HepG2 (cell line): ENCODE data around the gene FAM219B. TPM values are rescaled to one million over a fixed set of nuclear protein-coding genes. Genes with fewer than 3 reads are reported as not detected.

Experiments used
- ATF7-NPFF ChIP-seq: sonication (generic); formaldehyde crosslinking; IDR thresholded peaks from 2 replicates; pipeline ENCODE4 v1.8.1; 2023; ENCODE audit warnings: mild to moderate bottlenecking, low read depth, missing genetic modification reagents, moderate library complexity
- CENPT ChIP-seq: sonication (generic); formaldehyde crosslinking; IDR thresholded peaks from 2 replicates; pipeline ENCODE4 v1.8.0; 2022; ENCODE audit warnings: low read depth, mild to moderate bottlenecking, moderate library complexity, missing genetic modification reagents
- DR1 ChIP-seq: sonication (generic); formaldehyde crosslinking; IDR thresholded peaks from 2 replicates; pipeline ENCODE4 v1.8.0; 2021; ENCODE audit warnings: mild to moderate bottlenecking, missing genetic modification reagents, inconsistent platforms
- FOXJ3 ChIP-seq: sonication (generic); formaldehyde crosslinking; IDR thresholded peaks from 2 replicates; pipeline ENCODE4 v1.4.0; 2020; ENCODE audit warnings: missing genetic modification reagents, mild to moderate bottlenecking, borderline replicate concordance
- JUNB ChIP-seq: sonication (generic); formaldehyde crosslinking; IDR thresholded peaks from 2 replicates; pipeline ENCODE4 v1.8.0; 2022; ENCODE audit warnings: missing genetic modification reagents, mild to moderate bottlenecking, borderline replicate concordance
- KDM5A ChIP-seq: fragments of 200-600 bp; sonication (generic); IDR thresholded peaks from 2 replicates; pipeline ENCODE4 v1.7.0; 2018; ENCODE audit warnings: antibody characterized with exemption, mild to moderate bottlenecking, low read length, borderline replicate concordance
- MAFG ChIP-seq: sonication (generic); formaldehyde crosslinking; IDR thresholded peaks from 2 replicates; pipeline ENCODE4 v1.5.1; 2020; ENCODE audit warnings: mild to moderate bottlenecking, missing genetic modification reagents
- NFIB ChIP-seq: sonication (generic); formaldehyde crosslinking; IDR thresholded peaks from 2 replicates; pipeline ENCODE4 v1.9.0; 2021; ENCODE audit warnings: missing genetic modification reagents, mild to moderate bottlenecking, borderline replicate concordance
- NFRKB ChIP-seq: fragments of 450-650 bp; IDR thresholded peaks from 2 replicates; pipeline ENCODE4 v1.6.1; 2017
- PCBP2 ChIP-seq: fragments of 200-400 bp; formaldehyde crosslinking; optimal IDR thresholded peaks from 2 replicates; pipeline ENCODE3; 2018; ENCODE audit warnings: low read length, low read depth; ENCODE audit not compliant: poor library complexity, severe bottlenecking
- TAF1 ChIP-seq: sonication (generic); formaldehyde crosslinking; IDR thresholded peaks from 2 replicates; pipeline ENCODE4 v1.4.0; 2020; ENCODE audit warnings: missing genetic modification reagents
- ZNF124 ChIP-seq: sonication (generic); formaldehyde crosslinking; IDR thresholded peaks from 2 replicates; pipeline ENCODE4 v1.4.0; 2020; ENCODE audit warnings: missing genetic modification reagents
- ZNF20 ChIP-seq: sonication (generic); formaldehyde crosslinking; IDR thresholded peaks from 2 replicates; pipeline ENCODE4 v1.4.0; 2020; ENCODE audit warnings: mild to moderate bottlenecking, moderate library complexity, missing genetic modification reagents
- ZNF207 ChIP-seq: fragments of 450-650 bp; IDR thresholded peaks from 2 replicates; pipeline ENCODE4 v1.6.1; 2016; ENCODE audit warnings: antibody characterized with exemption, borderline replicate concordance
- ZNF446 ChIP-seq: sonication (generic); formaldehyde crosslinking; IDR thresholded peaks from 2 replicates; pipeline ENCODE4 v1.5.0; 2020; ENCODE audit warnings: mild to moderate bottlenecking, missing genetic modification reagents
- ZNF577 ChIP-seq: sonication (generic); formaldehyde crosslinking; IDR thresholded peaks from 2 replicates; pipeline ENCODE4 v1.4.0; 2020; ENCODE audit warnings: mild to moderate bottlenecking, low read depth, missing genetic modification reagents, borderline replicate concordance
- polyA plus RNA-seq, 8 experiments: library from polyadenylated mRNA; depleted of rRNA in 3 of 8; stranded (reverse) in 7 of 8; unstranded in 1 of 8; fragments of >200 nt; fragmentation: Illumina TruSeq in 4 of 8; extraction: Trizol in 4 of 8; gene quantifications; 2 replicates each; pipeline versions ENCODE4 v1.2.1 to v1.2.3, GENCODE V29; 2011 to 2016; ENCODE audit warnings: low read depth in 4 of 8, missing spikeins in 1 of 8, mixed read lengths in 1 of 8; ENCODE audit not compliant: insufficient read depth in 1 of 8
- total RNA-seq, 5 experiments: library from RNA; depleted of rRNA; stranded (reverse); fragments of >200 nt; fragmentation: Illumina TruSeq; extraction: Trizol; gene quantifications; 2 replicates each; pipeline ENCODE4 v1.2.3, GENCODE V29; 2016; ENCODE audit warnings: low read depth in 1 of 5
- TF ChIP-seq, protein P1 (sequence below): sonication (generic); formaldehyde crosslinking; IDR thresholded peaks from 2 replicates; pipeline ENCODE4 v1.5.0; 2020; ENCODE audit warnings: mild to moderate bottlenecking, missing genetic modification reagents, borderline replicate concordance
- TF ChIP-seq, protein P2 (sequence below): sonication (generic); formaldehyde crosslinking; IDR thresholded peaks from 2 replicates; pipeline ENCODE4 v1.4.0; 2020; ENCODE audit warnings: missing genetic modification reagents
- TF ChIP-seq, protein P3 (sequence below), 2 experiments: sonication (generic) in 1 of 2; formaldehyde crosslinking in 1 of 2; IDR thresholded peaks; 2 replicates each; pipeline versions ENCODE4 v1.4.0 to v1.6.1; 2018 to 2020; ENCODE audit warnings: missing genetic modification reagents in 2 of 2, borderline replicate concordance in 1 of 2, low read depth in 1 of 2, mild to moderate bottlenecking in 1 of 2, missing biosample characterization in 1 of 2
- TF ChIP-seq, protein P4 (sequence below): sonication (generic); formaldehyde crosslinking; IDR thresholded peaks from 2 replicates; pipeline ENCODE4 v1.8.1; 2023; ENCODE audit warnings: mild to moderate bottlenecking, missing genetic modification reagents, borderline replicate concordance

The FAM219B gene
- total and polyA plus RNA-seq, 2 of the 13 experiments (the other 11 are each of a cell fraction or from before 2014, with no cell fraction given) = 36.6 to 50.2 TPM

DNA sequence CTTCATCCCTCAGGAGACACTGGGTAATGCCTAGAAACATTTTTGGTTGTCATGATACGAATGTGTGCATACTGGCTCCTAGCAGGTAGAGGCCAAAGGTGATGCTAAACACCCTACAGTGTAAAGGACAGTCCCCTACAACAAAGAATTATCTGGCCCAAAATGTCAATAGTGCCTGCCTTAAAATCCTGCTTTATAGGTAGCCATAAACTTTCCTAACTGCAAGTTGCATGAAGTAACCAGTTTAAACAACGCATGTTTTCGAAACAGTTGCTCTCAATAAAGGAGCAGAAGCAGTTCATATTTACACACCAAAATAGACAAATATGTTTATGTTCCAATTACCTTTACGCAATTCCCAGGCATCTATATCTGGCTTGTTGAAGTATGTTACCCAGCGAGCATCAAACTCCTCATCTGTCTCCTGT is 22.1 kb upstream of the FAM219B start (continued):
- TF ChIP-seq, protein P1, sequence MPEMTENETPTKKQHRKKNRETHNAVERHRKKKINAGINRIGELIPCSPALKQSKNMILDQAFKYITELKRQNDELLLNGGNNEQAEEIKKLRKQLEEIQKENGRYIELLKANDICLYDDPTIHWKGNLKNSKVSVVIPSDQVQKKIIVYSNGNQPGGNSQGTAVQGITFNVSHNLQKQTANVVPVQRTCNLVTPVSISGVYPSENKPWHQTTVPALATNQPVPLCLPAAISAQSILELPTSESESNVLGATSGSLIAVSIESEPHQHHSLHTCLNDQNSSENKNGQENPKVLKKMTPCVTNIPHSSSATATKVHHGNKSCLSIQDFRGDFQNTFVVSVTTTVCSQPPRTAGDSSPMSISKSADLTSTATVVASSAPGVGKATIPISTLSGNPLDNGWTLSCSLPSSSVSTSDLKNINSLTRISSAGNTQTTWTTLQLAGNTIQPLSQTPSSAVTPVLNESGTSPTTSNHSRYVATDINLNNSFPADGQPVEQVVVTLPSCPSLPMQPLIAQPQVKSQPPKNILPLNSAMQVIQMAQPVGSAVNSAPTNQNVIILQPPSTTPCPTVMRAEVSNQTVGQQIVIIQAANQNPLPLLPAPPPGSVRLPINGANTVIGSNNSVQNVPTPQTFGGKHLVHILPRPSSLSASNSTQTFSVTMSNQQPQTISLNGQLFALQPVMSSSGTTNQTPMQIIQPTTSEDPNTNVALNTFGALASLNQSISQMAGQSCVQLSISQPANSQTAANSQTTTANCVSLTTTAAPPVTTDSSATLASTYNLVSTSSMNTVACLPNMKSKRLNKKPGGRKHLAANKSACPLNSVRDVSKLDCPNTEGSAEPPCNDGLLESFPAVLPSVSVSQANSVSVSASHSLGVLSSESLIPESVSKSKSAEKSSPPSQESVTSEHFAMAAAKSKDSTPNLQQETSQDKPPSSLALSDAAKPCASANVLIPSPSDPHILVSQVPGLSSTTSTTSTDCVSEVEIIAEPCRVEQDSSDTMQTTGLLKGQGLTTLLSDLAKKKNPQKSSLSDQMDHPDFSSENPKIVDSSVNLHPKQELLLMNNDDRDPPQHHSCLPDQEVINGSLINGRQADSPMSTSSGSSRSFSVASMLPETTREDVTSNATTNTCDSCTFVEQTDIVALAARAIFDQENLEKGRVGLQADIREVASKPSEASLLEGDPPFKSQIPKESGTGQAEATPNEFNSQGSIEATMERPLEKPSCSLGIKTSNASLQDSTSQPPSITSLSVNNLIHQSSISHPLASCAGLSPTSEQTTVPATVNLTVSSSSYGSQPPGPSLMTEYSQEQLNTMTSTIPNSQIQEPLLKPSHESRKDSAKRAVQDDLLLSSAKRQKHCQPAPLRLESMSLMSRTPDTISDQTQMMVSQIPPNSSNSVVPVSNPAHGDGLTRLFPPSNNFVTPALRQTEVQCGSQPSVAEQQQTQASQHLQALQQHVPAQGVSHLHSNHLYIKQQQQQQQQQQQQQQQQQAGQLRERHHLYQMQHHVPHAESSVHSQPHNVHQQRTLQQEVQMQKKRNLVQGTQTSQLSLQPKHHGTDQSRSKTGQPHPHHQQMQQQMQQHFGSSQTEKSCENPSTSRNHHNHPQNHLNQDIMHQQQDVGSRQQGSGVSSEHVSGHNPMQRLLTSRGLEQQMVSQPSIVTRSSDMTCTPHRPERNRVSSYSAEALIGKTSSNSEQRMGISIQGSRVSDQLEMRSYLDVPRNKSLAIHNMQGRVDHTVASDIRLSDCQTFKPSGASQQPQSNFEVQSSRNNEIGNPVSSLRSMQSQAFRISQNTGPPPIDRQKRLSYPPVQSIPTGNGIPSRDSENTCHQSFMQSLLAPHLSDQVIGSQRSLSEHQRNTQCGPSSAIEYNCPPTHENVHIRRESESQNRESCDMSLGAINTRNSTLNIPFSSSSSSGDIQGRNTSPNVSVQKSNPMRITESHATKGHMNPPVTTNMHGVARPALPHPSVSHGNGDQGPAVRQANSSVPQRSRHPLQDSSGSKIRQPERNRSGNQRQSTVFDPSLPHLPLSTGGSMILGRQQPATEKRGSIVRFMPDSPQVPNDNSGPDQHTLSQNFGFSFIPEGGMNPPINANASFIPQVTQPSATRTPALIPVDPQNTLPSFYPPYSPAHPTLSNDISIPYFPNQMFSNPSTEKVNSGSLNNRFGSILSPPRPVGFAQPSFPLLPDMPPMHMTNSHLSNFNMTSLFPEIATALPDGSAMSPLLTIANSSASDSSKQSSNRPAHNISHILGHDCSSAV (CRISPR knock-in tag) = no peak
- no peak for TF ChIP-seq NFRKB
- TF ChIP-seq, protein P2, sequence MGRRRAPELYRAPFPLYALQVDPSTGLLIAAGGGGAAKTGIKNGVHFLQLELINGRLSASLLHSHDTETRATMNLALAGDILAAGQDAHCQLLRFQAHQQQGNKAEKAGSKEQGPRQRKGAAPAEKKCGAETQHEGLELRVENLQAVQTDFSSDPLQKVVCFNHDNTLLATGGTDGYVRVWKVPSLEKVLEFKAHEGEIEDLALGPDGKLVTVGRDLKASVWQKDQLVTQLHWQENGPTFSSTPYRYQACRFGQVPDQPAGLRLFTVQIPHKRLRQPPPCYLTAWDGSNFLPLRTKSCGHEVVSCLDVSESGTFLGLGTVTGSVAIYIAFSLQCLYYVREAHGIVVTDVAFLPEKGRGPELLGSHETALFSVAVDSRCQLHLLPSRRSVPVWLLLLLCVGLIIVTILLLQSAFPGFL = no peak
- TF ChIP-seq, protein P3, sequence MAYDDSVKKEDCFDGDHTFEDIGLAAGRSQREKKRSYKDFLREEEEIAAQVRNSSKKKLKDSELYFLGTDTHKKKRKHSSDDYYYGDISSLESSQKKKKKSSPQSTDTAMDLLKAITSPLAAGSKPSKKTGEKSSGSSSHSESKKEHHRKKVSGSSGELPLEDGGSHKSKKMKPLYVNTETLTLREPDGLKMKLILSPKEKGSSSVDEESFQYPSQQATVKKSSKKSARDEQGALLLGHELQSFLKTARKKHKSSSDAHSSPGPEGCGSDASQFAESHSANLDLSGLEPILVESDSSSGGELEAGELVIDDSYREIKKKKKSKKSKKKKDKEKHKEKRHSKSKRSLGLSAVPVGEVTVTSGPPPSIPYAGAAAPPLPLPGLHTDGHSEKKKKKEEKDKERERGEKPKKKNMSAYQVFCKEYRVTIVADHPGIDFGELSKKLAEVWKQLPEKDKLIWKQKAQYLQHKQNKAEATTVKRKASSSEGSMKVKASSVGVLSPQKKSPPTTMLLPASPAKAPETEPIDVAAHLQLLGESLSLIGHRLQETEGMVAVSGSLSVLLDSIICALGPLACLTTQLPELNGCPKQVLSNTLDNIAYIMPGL (CRISPR knock-in tag; IDR thresholded peaks at IDR 0.05; ENCODE audit: borderline replicate concordance in 1 of 2, low read depth in 1 of 2) = no peak
- TF ChIP-seq ATF7-NPFF (CRISPR knock-in tag) = no peak
- TF ChIP-seq KDM5A = no peak
- no peak for TF ChIP-seq TAF1 (CRISPR knock-in tag)
- TF ChIP-seq NFIB (CRISPR knock-in tag) = no peak
- no peak for TF ChIP-seq JUNB (CRISPR knock-in tag)
- TF ChIP-seq, protein P4, sequence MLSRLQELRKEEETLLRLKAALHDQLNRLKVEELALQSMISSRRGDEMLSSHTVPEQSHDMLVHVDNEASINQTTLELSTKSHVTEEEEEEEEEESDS = no peak
- no peak for TF ChIP-seq ZNF577 (CRISPR knock-in tag)
- 0 out of 2 replicates have a peak, but pooled peaks have one; percentile 45 for TF ChIP-seq FOXJ3 (CRISPR knock-in tag)
- TF ChIP-seq ZNF207 = no peak
- no peak for TF ChIP-seq ZNF124
- TF ChIP-seq CENPT = no peak
- TF ChIP-seq ZNF446 (CRISPR knock-in tag) = no peak
- TF ChIP-seq PCBP2 = no peak
- no peak for TF ChIP-seq DR1 (CRISPR knock-in tag)
- TF ChIP-seq ZNF20 = no peak
- TF ChIP-seq MAFG = no peak
